ENCODE measurements around the gene EXOSC1.
"Not testable (repeated sequence)": the region's sequence is repeated elsewhere in the genome, so short reads cannot be mapped to it uniquely, and the experiment has no call there.

EXOSC1 gene

DNA sequence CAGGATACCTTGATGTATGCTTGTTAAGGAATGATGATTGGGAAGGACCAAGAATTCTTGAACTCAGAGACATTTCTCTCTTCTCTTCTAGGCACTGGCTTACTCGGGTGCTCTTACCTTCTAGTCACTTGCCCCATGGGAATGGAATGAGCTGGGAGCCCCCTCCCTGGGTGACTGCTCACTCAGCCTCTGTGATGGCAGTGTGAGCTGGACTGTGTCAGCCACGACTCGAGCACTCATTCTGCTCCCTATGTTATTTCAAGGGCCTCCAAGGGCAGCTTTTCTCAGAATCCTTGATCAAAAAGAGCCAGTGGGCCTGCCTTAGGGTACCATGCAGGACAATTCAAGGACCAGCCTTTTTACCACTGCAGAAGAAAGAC lies 10.9 kb upstream of the EXOSC1 start:
- no peak for DNase-seq

DNA sequence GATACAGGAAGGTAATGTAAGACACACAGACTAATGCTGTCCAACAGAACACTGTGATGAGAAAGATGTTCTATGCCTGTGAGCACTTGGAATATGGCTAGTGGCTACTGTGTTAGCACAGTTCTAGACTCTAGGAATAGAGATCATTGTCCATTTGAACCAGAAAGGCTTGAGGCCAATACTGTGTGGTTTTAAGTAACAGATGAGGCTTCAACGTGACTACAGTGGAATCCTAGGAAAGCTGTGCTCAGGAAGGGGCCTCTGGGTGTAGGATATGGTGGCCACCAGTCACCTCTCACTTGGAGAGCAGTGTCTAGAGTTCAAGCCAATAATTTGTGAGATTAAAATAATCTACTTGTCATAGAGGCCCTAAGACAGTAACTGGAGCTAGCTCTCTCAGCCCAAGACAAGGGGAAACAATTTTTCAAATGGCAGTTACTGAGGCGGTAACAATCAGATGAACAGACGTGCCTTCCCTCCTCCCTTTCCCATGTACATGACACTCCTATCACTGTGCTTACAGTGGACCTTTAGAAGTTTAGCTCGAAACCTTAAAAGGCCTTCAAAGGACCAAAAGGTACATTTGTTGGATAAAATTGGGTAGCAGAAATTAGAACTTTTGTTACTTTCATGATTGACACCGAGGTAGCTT lies 10.4 kb upstream of the EXOSC1 start:
- no peak for DNase-seq

DNA sequence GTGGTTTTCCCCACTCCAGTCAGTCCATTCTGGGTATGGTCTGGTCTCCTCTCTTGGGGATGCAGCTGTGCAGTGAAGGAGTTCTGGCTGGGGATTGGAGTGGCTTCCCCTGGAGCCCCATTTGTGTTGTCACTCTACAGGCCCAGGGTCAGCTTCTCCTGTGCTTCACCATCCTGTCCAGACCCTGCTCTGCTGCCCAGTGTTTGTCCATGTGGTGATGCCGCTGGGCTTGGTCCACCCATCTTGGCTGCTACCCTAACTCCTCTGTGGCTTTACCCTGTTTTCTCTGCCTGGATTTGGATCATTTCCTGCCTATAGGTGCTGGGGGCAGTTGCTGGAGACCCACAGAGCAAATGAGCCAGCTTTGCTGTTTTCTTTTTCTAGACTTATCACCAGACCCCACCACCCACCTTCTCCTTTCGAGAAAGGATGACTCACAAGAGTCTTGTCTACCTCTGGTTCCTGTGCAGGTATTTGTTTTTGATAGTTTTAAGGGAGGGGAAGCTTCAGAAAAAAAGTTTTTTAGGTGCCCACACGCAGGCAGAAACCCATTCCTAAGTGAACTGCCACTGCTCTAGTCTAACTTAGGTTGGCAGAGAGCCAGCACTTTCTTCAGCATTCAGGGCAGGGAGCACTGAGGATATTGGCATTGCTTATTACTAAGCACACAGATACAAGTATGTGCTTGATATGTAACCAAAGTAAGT lies 8.7 kb upstream of the EXOSC1 start:
- DNase-seq: no peak

DNA sequence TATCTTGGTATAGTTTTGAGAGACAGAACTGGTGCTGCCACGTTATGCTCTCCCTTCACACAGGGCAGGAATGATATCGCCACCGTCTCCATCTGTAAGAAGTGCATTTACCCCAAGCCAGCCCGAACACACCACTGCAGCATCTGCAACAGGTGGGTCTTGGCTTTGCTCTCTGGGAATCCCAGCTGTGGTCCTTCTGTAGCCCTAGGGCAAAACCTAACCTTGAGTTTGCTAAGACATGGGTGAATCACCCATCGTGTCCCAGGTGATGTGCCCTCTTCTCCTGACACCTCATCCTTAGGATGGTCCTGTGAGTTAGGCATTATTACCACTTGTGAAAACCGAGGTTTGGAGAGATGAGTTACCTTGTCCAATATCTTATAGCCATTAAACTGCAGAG lies 6.5 kb upstream of the EXOSC1 start:
- DNase-seq: no peak

DNA sequence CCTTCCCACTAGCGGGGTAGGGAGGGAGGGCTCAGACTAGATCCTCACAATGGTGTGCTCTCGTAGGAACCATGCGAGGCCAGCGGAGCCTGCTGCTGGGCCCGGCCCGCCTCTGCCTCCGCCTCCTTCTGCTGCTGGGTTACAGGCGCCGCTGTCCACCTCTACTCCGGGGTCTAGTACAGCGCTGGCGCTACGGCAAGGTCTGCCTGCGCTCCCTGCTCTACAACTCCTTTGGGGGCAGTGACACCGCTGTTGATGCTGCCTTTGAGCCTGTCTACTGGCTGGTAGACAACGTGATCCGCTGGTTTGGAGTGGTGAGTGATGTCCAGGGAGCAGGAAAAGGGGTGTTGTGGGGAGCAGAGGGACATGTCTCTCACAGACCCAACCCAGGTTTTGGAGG lies 5.8 kb upstream of the EXOSC1 start:
- DNase-seq: no peak

DNA sequence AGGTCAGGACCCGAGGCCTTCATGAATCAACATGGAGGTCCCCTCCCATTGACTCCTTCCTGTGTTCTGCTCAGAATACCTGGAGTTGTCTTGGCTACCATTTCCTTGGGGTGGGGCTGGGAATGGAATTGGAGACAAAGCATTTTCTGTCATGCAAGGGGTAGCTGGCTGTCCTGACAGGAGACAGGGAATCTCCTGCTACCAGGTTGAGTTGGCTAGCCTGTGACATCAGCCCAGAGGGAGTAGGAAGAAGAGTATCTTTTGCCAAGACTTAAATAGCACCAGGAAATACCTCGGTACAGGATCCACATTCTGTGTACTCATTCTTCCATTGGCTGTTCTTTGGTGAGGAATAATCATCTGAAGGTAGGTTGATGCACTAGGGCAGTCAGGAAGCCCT lies 5.0 kb upstream of the EXOSC1 start:
- DNase-seq: no peak

DNA sequence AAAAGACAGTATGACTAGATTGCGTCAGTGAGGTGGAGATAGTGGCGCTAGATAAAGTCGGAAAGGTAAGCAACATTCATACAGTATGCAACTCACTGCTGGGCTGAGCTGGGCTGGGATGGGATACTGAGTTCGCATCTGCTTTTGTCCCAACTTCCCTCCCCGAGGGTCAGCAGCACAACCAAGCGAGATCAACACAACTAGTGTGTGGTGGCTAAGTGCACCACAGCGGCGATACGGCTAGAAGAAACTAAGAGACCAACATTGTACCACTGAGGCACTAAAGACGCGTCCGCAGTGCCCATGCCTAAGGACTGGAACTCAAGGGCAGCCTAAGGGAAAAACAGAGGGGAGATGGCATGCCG lies 467 bp downstream of the EXOSC1 start:
- DNase-seq: no peak

DNA sequence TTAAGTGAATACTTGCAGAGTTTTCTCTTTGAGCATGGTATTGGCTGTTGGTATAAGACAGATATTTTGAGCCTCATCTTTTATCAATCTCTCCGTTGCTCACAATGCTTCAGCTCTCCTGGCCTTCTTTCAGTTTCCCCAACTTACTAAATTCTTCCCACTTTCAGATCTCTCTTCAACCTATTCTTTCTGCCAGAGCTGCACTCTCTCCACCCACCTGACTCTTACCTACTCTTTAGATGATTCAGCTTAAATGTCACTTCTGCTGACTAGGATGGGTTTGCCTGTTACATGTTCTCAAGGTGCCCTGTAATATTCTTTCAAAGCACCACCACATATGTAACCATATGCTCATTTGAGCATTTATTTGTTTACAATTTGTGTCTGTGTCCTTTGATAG lies 1.6 kb downstream of the EXOSC1 start:
- no peak for DNase-seq

DNA sequence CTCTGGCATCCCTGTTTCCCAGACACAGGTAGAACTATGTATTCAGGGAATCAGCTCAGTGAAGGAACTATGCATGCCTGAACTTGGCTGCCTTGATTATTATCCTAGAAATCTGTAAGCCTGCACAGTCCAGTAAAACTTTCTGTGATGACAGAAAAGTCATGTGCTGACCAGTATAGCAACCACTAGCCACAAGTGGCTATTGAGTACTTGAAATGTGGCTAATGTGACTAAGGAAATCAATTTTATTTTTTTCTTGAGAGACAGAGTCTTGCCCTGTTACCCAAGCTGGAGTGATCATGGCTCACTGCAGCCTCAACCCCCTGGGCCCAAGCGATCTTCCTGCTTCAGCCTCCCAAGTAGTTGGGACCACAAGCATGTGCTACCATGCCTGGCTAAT lies 3.5 kb downstream of the EXOSC1 start:
- no peak for DNase-seq

DNA sequence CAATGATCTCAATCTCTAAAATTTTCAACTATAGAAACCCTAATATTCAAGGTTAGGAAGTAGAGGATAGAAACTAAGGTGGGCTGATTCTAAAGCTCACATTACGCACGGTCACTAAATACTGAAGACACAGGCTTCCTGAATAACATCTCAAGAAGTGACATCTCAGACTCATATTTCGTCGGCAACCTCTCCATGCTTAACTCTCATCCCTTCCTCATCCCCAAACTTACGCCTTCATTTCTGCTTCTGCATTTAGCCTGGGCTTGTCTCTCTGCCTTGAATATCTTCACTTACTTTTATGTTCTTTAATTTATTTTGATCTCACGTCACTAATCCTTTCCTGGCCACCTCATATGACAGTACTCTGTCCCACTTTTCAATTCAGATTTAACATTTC lies 10.6 kb downstream of the EXOSC1 start:
- no peak for DNase-seq

DNA sequence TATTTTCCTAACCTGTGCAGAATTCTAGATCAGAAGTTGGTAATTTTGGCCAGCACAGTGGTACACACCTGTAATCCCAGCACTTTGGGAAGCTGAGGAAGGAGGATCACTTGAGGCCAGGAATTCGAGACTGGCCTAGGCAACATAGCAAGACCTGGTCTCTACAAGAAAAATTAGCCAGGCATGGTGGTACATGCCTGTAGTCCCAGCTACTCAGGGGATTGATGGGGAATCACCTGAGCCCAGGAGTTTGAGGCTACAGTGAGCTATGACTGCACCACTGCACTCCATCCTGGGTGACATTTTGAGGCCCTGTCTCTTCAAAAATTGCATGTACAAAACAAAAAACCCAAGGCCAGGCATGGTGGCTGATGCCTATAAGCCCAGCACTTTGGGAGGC lies 11.2 kb downstream of the EXOSC1 start:
- DNase-seq: no peak

DNA sequence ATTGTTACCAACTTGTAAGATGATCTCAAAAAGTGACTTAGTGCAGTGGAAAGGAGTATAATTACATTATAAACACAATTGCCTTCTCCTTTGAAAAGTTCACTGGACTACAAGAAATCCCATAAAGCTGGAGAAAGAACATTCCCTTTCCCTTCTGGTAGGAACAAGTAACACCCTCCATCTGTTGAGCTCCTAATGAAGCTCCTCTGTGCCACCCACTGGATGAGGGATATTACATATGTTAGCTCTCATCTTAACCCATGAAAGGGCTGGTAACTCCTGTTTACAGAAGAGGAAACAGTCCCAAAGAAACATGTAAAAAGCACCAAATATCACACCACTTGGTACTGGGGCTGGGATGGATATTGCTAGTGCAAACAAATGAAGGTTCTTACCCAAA lies 11.8 kb downstream of the EXOSC1 start:
- no peak for DNase-seq

DNA sequence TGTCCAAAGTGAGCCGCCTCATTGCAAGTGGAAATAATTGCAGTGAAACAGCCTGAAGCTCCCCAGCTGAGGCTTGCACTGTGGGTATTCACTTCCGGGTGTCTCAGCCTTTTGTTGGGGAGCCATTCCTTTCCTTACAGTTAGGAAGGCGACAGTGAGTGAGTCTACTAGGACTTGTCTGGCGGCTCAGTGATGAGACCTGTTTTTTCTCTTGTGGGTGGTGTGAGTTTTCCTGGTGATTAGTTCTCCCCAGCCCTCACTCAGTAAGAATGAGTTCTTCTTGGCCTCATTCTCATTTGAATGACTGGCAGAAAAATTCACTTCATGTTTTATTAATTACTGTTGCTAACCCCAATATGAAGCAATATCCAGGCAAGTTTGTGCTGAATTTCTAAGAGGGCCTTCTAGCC lies 17.2 kb downstream of the EXOSC1 start:
- DNase-seq: no peak

DNA sequence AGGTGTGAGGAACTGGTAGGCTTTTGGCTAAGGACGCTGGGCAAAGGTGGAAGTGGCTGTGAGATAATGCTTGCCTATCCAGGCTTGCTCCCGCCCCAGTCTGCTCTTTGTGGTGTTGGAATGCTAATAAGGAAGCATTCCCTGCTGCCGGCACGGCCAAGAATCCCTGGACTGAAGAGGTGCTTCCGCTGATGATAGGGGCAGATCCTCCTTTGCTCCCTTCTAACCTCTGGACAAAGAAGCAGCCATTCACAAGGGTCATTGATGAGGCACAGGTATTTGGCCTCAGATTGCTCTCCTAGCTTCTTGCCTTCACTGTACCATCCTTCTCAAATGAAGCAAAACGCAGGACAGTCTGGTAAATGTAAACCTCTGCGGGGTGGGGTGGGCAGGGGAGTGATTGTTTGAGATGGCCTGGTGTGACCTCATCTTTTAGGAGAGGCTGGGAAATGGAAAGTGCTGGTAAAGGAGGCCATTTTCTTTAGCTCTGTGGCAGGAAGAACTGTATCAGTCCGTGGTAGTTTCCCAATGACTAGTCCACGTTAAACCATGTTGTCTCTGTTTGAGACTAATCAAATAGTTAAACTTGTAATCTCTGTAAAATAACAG lies 18.1 kb downstream of the EXOSC1 start:
- no peak for DNase-seq

DNA sequence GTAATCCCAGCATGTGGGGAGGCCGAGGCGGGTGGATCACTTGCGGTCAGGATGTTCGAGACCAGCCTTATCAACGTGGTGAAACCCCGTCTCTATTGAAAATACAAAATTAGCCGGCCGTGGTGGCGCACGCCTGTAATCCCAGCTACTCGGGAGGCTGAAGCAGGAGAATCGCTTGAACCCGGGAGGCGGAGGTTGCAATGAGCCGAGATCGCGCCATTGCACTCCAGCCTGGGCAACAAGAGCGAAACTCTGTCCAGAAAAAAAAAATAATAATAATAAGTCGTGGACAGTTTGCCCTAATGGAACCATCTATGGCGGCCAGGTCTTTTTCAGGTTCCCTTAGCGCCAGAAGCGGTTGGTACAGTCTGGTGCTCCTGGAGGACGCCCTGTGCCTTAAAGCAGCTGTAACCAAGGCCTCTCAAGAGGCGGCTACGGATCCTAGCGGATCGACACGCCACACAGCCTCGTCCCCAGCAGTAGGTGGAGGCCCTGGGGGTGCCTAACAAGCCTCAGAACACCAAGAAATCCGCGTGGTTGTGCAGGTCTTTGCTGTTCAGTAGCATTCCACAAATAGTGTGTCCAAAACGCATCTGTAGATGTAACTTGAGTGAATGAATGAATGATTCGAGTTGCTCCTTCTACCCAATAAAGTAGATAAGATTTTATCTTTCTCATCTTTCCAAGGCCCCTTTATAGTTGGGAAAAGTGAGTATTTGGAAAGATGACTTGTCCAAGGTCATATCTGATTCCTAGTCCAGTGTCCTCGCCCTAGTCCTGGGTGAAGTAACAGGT lies 18.8 kb downstream of the EXOSC1 start:
- DNase-seq: peak; percentile 5

DNA sequence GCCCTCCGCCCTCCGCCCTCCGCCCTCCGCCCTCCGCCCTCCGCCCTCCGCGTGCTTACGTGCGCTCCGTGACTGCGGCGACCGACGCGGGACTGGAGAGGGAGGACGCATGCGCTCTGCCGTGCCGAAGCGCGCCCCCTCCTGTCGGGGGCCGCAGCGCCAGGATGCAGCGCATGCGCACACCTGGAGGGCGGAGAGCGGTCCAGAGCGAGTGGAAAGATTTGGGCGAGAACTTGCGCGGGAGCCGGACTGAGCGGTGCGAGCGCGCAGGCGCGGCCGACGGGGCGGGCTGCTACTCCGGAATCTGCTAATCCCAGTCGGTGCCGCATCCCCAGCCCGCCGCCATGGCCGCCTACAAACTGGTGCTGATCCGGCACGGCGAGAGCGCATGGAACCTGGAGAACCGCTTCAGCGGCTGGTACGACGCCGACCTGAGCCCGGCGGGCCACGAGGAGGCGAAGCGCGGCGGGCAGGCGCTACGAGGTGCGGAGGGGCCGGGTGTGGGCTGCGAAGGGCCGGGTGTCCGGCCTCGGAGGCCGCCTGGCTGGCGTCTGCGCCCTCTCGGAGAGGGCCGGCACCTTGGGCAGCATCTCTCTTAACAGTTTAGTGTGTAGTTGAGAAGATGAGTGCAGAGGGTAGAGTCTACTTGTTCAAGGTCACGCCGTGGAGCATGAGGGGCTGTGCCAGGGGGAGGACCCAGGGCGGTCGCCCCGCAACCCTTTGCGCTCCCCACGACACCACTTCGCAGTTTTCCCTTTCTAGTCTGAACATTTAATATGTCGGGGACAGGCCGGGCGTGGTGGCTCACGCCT lies 19.6 kb downstream of the EXOSC1 start, which contains the start of gene PGAM1:
Gene PGAM1, plus strand, starts transcription at position 228 of the 812 bp plus-strand sequence. Its CDS starts 117 bp downstream, at position 345.
- peak; percentile 58 for DNase-seq

DNA sequence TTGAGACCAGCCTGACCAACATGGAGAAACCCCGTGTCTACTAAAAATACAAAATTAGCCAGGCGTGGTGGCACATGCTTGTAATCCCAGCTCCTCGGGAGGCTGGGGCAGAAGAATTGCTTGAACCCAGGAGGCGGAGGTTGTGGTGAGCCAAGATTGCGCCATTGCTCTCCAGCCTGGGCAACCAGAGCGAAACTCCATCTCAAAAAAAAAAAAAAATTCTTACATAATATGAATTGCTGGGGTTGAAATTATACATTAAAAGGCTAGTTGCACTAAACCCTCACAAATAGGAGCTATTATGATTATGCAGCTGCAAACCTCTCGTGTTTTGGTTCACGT lies 22.1 kb downstream of the EXOSC1 start:
- DNase-seq: not testable (repeated sequence)

DNA sequence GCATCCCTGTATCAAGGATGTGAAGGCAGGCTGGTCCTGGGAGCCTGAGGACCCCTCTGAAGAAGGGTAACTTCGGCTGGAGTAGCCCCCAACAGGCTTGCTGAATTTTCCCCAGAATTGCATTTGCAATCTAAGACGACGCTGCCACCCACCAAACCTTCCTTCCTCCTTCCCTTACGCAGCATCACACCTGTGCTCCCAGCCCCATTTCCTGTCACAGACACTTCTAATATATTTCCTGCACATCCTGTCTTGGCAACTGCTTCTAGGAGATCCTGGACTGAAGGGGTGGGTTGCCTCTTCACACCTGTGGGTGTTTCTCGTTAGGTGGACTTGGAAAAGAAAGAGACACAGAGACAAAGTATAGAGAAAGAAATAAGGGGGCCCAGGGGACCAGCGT lies 29.2 kb downstream of the EXOSC1 start:
- no peak for DNase-seq

DNA sequence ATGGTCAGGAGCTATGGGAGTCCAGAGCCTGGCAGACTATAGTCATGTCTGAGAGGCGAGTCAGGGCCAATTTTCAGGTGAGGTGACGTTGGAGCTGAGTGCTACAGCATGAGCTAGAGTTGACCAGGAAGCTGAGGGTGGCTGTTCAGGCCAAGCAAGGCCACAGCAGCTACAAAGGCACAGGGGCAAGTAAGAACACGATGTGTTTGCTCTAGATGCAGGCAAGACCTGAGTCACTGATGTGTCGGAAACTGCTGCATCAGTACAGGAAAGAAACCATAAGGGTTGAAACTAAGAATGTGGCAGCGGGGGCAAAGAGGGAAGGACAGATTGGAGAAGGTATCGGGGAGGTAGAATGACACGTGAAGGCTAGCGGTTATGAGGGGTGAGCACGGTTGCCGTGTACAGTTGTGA lies 32.9 kb downstream of the EXOSC1 start:
- DNase-seq: no peak

DNA sequence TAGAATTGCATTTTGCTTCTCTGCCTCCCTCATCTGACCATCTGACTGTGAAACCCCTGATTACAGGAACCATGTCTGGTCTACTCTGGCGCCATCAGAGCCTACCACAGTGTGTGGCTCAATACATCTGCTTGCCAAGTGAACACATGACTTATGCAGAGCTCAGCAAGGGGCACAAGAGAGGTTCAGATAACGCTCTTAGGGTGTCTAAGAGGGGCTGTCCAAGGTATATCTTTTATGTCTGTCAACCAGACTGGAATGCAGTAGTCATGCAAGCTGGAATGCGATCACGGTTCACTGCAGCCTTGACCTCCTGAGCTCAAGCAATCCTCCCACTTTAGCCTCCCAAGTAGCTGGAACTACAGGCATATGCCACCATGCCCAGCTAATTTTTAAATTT lies 34.4 kb downstream of the EXOSC1 start:
- DNase-seq: no peak

DNA sequence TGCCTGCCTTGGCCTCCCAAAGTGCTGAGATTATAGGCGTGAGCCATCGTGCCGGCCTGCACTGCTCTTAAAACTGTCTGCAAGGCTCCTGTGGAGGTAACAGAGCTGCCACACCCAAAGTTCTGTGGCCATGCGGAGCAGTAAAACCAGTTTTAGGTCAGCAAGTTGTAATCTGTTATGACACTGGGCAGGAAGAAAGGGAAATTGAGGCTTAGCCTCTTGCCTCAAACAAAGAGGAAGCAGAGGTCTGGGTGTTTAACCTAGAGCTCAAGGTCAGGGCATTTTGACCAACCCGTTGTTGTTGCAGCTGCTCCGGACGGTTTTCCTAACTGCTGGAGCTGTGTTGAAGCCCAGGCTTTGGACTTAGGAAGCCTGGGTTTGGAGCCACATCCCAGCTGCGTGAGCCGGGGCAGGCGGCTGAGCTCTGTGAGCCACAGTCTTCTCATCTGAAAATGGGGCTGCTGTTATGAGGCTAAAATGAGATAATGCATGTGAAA lies 37.3 kb downstream of the EXOSC1 start:
- no peak for DNase-seq

DNA sequence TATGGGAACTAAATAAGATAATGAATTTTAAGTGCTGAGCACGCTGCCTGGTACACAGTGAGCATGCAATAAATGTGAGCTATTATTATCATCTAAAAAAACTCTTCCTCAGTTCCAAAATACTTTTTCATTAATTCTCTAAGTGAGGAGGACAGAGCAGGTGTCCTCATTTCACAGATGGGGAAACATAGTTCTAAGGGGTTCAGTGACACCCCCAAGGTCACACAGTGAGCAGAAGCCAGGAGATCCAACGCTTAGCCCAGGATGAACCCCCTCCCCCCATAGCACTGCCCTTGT lies 37.9 kb downstream of the EXOSC1 start:
- DNase-seq: no peak
